RWPE2 (cell line): ENCODE results near the gene GARNL3.
A peak's percentile ranks its signal among the peaks of the same experiment; 100 is the strongest.

Source experiments
- ATAC-seq: fragments of 200-7000 bp; cut with Tn5 transposase; 3 replicates; pipeline ENCODE4 v1.9.1; 2021; ENCODE audit warnings: low read depth
- DNase-seq: peaks from one replicate; pipeline ENCODE4 v3.0.0-alpha.2; 2020; ENCODE audit warnings: low spot score
- H3K27ac ChIP-seq: fragments of 450-650 bp; 2 replicates; pipeline ENCODE4 v1.5.1; 2017; ENCODE audit warnings: mild to moderate bottlenecking; ENCODE audit not compliant: poor library complexity, severe bottlenecking
- H3K27me3 ChIP-seq: fragments of 250-450 bp; sonication (Bioruptor Pico); 2 replicates; pipeline ENCODE4 v1.5.1; 2021; ENCODE audit warnings: mild to moderate bottlenecking, moderate library complexity; ENCODE audit not compliant: insufficient read depth, poor library complexity, severe bottlenecking
- H3K36me3 ChIP-seq: fragments of 250-450 bp; sonication (Bioruptor Pico); 2 replicates; pipeline ENCODE4 v1.5.1; 2020; ENCODE audit warnings: low read depth, mild to moderate bottlenecking, moderate library complexity
- H3K4me1 ChIP-seq: fragments of 250-450 bp; sonication (Bioruptor Pico); 2 replicates; pipeline ENCODE4 v1.5.1; 2021; ENCODE audit warnings: mild to moderate bottlenecking, moderate library complexity; ENCODE audit not compliant: insufficient read depth, poor library complexity, severe bottlenecking
- H3K4me3 ChIP-seq: fragments of 250-450 bp; sonication (Bioruptor Pico); 2 replicates; pipeline ENCODE4 v1.5.1; 2021; ENCODE audit warnings: mild to moderate bottlenecking, moderate library complexity; ENCODE audit not compliant: severe bottlenecking
- H3K9me3 ChIP-seq: fragments of 250-450 bp; sonication (Bioruptor Pico); 2 replicates; pipeline ENCODE4 v1.5.1; 2021; ENCODE audit warnings: mild to moderate bottlenecking, moderate library complexity; ENCODE audit not compliant: severe bottlenecking
- CTCF ChIP-seq: fragments of 450-650 bp; IDR thresholded peaks from one replicate; pipeline ENCODE4 v1.5.1; 2017; ENCODE audit warnings: mild to moderate bottlenecking, moderate library complexity; ENCODE audit not compliant: poor library complexity, severe bottlenecking

GARNL3 gene

GRCh38 chr9:127283135-127283534 lies 18.6 kb downstream of the GARNL3 start:
- H3K36me3 ChIP-seq = no peaks in the 10 kb centered on the region
- ATAC-seq (no peak), DNase-seq (no peak)
- no peak for TF ChIP-seq CTCF
- peaks cover 8% of the 10 kb centered on the region for H3K4me1 ChIP-seq
- no peaks in the 10 kb centered on the region for H3K27me3 ChIP-seq
- no peak overlapping the region for H3K27ac ChIP-seq
- no peak overlapping the region for H3K4me3 ChIP-seq
- no peaks in the 10 kb centered on the region for H3K9me3 ChIP-seq

- Histone ChIP-seq H3K27me3 (no peaks in the 10 kb centered on the region), H3K4me3 (no peak overlapping the region), H3K9me3 (no peaks in the 10 kb centered on the region), H3K27ac (no peak overlapping the region), H3K36me3 (no peaks in the 10 kb centered on the region), H3K4me1 (no peaks in the 10 kb centered on the region)
- ATAC-seq (peak; percentile 55; the same call in 1 of the 3 replicates), DNase-seq (no peak)
- peak; percentile 41 for TF ChIP-seq CTCF
Measured at GRCh38 chr9:127283917-127284497, 19.4 kb downstream of the GARNL3 start.

DNA sequence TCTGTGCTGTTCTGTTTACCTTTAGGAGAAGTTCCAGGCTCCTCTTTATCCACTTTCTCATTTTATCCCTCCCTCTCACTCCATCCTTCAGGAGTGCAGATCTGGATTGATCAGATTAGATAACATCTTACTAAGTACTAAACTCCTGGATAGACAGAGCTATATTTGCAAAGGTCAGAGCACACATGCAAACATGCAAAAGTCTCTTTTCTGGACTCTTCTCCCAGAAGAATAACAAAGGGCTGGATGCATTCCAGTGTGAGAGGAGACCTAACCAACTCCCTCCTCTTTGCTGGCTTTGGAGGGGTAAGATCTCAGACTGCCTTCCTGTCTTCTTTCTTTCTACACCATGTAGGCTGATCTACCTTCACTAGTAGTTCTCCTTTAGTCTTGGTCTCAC lies 21.4 kb downstream of the GARNL3 start:
- ATAC-seq = no peak
- H3K27ac ChIP-seq = no peak overlapping the region

DNA sequence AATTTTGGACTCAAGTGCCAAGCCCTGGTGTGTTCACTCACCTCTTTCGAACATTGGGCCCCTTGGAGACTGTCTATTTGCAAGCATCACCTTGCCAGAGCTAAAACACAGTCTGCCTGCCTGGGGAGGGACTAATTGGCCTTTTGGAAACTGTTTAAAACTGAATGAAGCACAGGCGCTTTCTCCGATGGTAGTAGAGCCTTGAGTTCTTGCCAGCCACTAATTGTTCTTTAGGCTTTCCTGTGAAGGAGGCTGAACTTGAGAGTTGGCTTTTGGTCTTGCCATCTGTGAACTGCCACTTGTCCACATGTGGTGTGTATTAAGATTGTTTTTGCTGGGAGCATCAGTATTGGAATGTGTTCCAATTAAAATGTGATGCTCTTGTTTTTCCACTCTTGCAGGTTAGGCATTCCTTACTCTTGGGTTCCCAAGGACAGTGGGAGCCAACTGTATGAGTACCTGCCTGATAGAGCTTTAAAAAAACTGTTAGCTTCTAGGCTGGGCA lies 26.0 kb downstream of the GARNL3 start:
- H3K36me3 ChIP-seq = no peaks in the 10 kb centered on the region
- no peak for TF ChIP-seq CTCF
- no peak for DNase-seq

More for the DNA sequence above, 21.4 kb downstream of the GARNL3 start:
- Histone ChIP-seq H3K36me3 (no peaks in the 10 kb centered on the region), H3K4me3 (no peak overlapping the region), H3K27me3 (no peaks in the 10 kb centered on the region), H3K9me3 (no peaks in the 10 kb centered on the region), H3K4me1 (no peaks in the 10 kb centered on the region)
- DNase-seq = no peak
- no peak for TF ChIP-seq CTCF

GRCh38 chr9:127291246-127291778 lies 26.7 kb downstream of the GARNL3 start:
- DNase-seq (no peak), ATAC-seq (no peak)
- Histone ChIP-seq H3K4me3 (no peak overlapping the region), H3K36me3 (no peaks in the 10 kb centered on the region), H3K9me3 (no peaks in the 10 kb centered on the region), H3K27me3 (no peaks in the 10 kb centered on the region), H3K27ac (no peak overlapping the region), H3K4me1 (peaks cover 3% of the 10 kb centered on the region)
- TF ChIP-seq CTCF = no peak

More for the DNA sequence above, 26.0 kb downstream of the GARNL3 start:
- Histone ChIP-seq H3K4me3 (no peak overlapping the region), H3K27me3 (no peaks in the 10 kb centered on the region), H3K27ac (no peak overlapping the region), H3K9me3 (no peaks in the 10 kb centered on the region), H3K4me1 (peaks cover 3% of the 10 kb centered on the region)
- ATAC-seq = no peak
